ENCODE results near the gene CALML6.
"Not testable (repeated sequence)": the region's sequence is repeated elsewhere in the genome, so short reads cannot be mapped to it uniquely, and the experiment has no call there.

The CALML6 gene, protein sequence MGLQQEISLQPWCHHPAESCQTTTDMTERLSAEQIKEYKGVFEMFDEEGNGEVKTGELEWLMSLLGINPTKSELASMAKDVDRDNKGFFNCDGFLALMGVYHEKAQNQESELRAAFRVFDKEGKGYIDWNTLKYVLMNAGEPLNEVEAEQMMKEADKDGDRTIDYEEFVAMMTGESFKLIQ

DNA sequence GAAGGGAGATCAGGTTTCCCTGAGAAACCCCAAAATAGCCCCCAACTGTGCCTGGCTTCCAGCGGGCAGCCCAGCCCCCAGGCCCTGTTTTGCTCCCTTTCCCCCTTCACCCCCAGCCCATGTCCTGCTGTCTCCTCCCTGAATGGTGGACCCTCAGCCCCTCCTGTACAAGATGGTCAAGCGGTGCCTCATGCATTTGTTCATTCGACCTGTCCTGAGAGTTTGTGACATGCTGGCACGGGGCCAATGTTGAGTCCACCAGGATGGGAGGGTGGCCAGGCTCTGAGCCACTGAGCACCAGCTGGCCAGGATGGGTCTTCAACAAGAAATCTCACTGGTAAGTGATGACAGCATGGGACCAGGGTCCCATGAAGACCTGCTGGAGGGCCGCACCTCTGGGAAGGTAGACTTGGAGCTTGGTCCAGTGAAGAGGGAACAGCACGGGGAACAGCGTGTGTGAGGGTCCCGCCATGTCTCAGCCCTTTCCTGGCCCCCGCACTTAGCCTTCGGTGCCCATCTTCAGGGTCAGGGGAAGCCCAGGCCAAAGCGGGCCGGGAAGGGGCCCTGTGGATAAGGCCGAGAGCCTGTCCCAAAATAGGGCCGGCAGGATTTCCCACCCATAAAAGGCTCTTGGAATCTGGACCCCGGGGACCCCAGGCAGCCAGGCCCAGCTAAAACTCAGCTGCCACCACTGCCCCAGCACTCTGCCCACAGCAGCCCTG, at the start of gene CALML6:
Gene CALML6, plus strand, starts transcription at position 290 of the 722 bp plus-strand sequence. Its CDS starts 21 bp downstream, at position 311.
- DNase-seq = no peak

DNA sequence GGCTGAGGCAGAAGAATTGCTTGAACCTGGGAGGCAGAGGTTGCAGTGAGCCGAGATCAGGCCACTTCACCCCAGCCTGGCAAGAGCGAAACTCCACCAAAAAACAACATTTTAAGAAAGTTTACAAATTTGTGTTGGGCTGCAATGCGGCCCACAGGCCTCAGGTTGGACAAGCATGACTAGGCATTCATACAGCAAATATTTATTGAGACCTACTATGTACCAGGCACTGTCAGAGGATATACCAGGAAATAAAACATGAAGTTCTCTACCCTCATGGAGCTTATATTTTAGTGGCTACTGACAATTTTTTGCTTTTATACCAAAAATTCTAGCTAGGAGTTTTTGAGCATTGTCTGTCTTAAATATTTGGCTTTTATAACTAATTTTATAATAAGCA, 47.9 kb upstream of the CALML6 start:
- no peak for DNase-seq

DNA sequence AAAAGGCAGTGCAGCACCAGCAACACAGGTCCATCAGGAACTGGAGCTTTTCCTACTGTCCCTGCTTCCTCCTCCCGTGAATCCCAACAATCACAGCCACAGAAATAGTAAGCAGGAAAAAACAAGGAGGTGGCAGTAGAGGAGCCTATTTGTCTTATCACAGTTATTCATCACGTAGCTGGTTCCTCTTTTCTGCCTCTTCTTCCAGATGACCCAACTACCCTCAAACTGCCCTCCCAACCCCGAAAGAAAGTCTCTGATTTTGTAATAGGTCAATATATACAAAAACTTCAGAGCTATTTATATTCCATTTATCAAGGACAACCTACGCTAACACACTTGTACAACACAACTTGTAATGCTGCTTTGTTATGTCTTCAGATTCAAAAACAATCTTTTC, 45.6 kb upstream of the CALML6 start:
- no peak for DNase-seq

DNA sequence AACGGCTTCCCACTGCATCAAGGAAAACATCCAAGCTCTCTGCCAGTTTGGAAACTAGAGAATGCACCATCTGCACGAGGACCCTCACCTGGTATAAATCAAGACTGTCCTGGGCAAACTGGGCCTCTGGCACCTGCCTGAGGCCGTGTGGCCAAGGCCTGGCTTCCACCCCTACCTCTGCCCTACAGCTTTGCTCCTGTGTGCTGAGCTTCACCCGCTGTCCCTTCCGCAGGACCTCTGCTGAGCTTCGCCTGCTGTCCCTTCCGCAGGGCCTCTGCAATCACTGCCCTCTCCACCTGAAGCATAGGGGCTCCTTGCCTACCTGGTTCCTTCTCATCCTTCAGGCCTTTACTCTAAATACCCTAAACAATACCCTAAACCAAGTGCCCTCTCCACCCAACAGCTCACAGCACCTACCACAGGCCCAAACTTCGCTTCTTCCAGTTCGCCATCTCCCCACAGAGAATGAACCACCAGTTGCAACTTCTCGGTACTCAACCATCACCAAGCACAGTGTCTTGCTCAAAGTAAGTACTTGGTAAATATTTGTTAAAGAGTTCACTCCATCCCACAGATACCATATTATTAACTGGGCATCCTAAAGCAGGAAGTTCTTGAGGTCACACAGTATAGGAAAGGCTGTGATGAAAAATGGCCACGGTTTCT, 42.6 kb upstream of the CALML6 start:
- DNase-seq = no peak

DNA sequence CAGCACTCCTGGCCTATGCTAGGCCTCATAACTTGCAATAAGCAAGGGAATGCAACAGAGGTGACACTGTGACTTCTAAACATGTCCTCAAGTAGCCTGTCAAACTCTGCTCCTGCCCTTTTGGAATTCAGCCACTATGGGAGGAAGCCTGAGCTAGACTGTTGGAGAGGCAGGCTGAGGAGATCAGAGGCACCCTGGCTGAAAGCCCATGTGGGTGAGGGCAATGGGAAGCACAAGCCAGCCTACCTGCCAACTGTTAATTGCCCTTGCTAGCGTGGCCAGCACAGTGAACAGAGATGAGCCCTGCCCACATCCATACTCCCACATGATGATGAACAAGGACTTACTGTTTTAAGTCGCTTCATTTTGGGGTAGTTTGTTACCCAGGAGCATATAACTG, 41.9 kb upstream of the CALML6 start:
- DNase-seq = no peak

DNA sequence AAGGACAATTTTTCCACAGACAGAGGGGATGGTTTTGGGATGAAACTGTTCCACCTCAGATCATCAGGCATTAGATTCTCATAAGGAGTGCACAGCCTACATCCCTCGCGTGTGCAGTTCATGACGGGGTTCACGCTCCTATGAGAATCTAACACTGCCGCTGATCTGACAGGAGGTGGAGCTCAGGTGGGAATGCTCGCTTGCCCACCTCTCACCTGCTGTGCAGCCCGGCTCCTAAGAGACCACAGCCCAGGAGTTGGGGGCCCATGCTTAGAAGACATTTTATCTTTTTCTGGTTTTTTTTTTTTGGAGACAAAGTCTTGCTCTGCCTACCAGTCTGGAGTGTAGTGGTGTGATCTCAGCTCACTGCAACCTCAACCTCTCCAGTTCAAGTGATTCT, 40.2 kb upstream of the CALML6 start:
- DNase-seq = no peak

DNA sequence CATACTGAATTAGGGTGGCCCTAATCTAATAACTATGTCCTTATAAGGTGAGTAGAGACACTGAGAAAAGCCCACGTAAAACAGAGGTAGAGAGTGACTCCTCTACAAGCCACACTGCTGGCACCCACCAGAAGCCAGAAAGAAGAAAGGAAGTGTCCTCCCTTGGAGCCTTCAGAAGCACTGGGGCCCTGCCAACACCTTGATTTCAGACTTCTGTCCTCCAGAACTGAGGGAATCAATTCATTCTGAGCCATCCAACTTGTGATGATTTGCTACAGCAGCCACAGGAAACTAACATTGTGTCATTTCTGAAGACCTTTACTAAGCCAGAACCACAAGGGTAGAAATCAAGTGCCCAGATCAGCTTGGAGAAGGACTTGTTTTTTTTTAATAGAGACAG, 39.1 kb upstream of the CALML6 start:
- DNase-seq = no peak

DNA sequence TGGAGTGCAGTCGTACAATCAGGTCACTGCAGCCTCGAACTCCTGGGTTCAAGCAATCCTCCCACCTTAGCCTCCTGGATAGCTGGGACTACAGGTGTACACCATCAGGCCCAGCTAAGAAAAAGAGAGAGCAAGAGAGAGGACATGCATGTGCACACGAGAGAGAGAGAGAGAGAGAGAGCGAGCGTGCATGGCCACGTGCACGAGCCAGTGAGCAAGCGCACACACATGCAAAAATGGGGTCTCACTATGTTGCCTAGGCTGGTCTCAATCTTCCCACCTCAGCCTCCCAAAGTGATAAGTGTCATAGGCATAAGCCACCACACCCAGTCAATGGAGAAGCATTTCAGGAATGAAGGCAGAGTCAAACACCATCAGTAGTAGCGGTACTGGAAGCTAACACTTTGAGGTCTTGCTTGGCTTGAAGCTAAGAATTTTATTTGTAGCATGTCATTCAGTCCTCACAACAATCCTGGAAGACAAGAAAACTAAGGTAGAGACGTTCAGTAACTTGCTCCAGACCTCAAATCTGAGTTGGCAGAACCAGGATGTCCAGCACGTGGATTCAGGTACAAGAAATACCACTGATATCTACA, 38.6 kb upstream of the CALML6 start:
- DNase-seq = no peak

DNA sequence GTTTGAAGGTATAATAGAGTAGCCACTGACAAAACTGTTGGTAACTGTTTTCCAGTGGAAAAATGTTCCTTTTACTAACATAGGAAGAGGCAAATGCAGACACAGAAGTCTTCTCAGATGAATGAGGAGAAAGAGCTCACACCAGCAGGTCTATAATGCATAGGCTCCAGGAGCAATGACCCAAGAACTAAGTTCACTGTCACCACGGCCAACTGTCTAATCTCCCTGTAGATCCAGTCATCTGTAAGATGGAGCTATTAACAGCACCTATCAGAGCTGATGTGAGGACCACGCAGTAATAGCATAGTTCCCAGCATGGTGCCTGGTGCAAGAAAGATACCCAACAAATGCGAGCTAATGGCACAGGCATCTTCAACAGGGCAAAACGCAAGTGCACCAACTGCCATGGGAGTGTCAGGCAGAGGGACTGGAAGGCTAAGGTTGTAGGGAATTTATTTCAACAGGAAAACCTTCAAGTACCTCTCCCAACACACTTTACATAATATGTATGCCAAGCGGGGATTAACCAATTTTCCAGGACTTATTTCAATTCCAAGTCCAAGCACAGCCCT, 37.1 kb upstream of the CALML6 start:
- no peak for DNase-seq

DNA sequence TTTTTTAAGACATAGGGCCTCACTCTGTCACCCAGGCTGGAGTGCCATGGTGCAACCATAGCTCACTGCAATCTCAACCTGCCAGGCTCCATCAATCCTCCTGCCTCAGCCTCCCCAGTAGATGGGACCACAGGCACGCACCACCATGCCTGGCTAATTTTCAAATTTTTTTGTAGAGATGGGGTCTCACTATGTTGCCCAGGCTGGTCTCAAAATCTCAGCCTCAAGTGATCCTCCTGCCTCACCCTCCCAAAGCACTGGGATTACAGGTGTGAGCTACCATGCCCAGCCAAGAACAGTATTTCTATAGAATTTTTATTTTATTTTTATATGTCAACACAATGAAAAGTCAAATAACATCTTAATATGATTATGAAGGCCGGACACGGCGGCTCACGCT, 35.1 kb upstream of the CALML6 start:
- DNase-seq = no peak

DNA sequence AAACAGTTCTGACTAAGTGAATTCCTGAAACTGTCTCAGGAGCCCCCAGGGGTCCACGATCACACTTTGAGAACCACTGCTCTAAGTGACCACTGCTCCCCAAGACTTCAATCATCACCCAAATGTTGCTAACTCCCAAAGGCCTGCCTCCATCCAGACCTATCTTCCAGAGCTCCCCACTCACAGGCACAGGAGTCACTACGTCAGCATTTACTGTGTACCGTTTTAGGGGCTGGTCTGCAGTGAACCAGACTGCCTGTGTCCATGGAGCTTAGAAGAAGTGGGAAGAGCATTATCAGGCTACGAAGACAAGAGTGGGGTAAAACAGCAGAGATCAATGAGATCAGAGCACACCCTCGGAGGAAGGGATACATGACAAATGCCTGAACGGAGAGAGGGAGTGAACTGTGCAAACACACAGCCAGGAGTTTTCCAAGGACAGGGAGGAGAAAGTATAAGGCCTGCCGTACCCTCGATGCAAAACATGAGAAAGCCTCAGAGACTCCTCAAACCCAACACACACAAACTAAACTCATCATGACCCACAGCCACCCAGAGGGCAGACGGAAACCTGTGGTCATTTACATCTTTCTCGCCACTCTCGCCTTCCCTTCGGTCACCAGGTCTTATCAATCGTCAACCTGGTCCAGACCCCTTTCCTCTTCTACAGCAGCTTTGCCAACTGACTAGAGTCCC, 34.3 kb upstream of the CALML6 start:
- no peak for DNase-seq

DNA sequence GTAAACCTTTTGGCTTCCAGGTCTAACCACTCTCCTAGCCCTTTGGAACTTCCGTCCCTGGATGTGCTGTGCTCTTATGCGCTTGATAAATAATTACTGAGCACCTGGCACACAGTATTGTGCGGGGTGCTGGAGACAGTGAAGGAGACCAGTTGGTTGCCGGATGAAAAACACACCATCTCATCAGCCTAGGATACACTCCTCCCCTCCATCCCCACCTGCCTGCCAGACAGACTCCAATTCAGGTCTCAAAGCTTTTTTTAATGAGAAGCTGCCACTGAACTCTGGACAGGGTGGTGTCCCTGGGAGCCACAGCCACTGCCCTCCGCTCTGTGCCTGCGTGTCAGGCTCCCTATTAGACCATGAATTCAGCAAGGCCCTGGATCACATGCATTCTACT, 33.3 kb upstream of the CALML6 start:
- DNase-seq = no peak

DNA sequence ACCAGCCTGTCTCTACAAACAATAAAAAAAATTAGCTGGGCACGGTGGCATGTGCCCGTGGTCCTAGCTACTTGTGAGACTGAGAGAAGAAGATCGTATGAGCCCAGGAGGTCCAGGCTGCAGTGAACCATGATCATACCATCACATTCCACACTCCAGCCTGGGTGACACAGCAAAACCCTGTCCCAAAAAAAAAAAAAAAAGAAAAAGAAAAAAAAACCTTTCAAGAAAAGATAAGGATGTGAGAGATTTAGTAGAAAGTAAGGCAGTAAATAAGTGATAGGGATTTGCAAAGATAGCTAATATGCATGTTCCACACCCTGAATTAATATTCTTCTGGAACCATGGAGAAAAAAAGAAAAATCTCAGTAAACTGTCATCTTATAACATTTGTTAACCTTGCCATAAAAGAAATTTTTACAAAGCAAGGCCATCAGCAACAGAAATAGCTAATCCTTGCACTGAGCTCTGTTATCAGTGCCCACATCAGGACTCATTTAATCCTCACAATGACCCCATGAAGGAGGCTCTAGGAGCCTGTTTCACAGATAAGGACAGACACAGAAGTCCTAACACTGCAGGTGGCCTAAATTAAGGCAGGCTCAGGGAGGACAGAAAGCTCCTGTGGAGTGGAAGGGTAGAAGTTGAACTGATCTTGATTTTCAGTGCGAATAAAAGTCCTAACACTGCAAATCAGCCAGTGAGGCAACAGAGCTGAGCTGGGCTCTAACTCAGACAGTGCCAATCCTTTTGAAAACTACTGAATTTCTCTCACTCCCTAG, 31.8 kb upstream of the CALML6 start:
- no peak for DNase-seq

DNA sequence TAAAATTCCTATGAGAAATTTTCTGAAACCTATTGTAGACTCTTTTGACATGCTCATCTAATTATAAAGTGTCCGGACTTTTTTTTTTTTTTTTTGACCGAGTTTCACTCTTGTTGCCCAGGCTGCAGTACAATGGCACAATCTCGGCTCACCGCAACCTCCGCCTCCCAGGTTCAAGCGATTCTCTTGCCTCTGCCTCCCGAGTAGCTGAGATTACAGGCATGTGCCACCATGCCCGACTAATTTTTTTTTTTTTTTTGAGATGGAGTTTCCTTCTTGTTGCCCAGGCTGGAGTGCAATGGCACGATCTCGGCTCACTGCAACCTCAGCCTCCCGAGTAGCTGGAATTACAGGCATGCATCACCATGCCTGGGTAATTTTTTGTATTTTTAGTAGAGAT, 31.2 kb upstream of the CALML6 start:
- not testable (repeated sequence) for DNase-seq

DNA sequence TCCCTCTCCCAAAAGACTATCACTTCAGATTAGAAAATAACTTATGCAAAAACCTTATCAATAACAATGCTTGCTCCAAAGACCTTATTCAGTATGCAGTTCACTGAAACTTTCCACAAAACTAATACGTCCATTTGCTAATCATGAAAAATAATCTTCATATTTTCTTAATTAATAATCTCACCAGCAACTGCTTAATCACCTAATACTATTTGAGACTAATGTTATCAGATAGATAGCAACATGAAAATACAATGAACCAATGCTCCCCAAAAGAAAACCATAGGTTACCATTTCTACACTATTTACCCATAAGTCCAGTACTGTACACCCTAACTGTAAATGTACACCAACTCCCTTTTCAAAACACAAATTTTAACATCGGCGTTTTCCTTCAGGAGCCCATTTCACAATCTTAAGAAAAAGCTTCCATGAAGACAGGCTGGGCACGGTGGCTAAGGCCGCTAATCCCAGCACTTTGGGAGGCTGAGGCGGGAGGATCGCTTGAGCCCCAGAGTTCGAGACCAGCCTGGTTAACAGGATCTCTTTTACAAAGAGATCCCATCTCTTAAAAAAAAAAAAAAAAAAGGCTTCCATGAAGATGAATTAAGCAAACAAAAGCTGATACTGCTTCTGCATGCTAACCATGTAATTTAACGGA, 25.8 kb upstream of the CALML6 start:
- DNase-seq = no peak

DNA sequence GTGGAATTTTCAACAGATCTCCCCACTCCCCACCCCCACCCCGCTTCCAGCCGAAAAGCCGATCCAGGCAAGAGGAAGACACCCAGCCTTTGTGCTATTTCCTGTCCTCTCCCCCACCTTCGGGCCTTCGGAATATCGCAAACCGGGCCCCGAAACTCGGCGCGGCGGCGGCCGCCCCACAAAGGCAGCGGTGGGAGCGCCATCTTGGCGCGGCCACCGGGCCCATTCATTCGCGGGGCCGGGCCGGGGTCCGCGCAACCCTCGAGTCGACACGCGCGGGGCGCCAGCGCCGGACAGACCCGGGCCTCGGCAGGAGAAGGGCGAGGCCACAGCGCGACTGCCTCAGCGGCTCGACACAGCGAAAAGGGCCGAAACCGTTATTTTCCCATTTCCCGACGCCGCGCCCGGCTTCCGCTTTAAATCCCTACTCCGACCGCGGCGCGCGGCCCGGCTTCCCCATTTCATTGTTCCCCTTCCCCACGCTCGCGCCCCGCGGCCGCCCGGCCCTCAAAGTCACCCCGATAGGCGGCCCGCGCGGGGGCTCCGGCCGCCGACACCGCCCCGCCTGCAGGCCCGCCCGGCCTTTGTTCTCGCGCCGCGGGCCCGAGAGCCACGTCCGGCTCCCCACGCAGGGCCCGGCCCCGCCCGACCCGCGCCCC, 25.1 kb upstream of the CALML6 start:
- peak; percentile 44 for DNase-seq

DNA sequence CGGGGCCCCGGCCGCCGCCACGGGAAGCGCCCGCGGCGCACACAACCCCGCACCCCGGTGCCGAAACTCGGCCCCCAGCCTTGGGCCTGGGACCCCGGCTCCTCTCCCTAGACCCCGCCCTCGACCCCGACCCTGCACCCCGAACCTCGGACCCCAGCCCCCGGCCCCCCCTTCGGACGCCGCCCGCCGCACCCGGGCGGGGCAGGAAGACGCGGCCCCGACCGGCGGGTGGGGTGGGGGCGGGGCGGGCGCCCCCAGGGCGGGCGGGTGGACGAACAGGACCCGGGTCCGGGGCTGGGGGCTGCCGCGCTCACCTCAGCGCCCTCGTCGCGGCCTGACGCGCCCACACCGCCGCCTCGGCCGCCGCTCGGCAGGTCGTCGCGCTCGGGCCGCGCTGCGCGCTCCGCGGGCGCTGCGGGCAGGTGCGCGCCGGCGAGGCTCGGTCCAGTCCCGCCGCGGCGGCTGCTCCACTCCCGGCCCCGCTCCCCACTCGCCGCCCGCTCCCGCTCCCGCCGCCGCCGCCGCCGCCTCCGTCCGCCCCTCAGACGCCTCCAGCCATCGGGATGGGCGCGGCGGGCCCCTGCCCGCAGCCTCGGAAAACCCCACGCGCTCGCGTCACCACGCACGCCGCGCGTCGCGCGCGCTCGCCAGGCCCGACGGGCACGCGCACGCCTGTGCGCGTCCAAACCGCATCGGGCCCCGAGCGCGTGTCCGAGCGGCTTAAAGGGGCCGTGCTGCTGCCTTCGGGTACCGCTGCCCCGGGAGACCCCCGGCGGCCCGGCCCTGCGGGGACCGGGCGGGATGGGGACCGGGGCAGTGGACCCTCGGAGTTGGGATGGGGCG, 24.3 kb upstream of the CALML6 start, which contains the start of gene GNB1:
Gene GNB1, minus strand, starts transcription at position 582 of the 843 bp plus-strand sequence. CDS start 65,634 bp downstream, outside the sequence.
- peak; percentile 87 for DNase-seq

DNA sequence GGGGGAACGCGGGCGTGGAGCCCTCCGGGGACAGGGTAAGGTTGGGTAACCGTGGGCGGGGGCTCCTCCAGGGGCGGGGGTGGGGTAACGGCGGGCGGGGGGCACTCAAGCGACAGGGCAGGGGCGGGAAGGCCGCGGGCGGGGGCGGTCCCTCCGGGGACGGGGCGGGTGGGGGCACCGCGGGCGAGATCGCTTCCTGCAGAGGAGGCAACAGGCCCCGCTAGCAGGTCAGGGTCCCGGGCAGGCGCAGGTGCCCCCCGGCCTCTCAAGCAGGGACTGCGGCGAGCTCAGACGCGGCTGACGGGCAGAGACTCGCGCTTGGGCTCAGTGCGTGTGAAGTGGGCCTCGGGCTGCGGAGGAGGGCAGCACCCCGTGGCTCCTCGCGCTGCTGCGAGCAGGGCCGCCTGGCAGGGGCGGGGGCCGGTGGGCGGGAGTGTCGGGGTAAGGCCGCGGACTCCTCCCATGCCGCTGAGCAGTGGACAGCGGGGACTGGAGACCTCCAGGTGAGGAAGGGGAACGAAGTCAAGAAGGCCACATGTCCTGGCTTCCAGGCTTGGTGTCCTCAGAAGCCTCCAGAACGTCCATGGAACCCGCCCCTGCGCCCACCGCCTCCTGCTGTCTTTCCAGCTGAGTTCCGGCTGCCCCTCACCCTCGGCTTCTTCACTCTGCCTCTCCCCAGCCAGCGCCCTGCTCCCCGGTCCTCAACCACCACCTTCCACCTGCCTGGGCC, 23.5 kb upstream of the CALML6 start:
- DNase-seq = peak; percentile 75
